GM10266 (cell line): ENCODE results near the gene ARPC1B.
A peak's percentile ranks its signal among the peaks of the same experiment; 100 is the strongest.
"Not testable (repeated sequence)": the region's sequence is repeated elsewhere in the genome, so short reads cannot be mapped to it uniquely, and the experiment has no call there.

ENCODE experiments used
- DNase-seq: peaks from one replicate; pipeline ENCODE4 v3.0.0; 2012; ENCODE audit errors: extremely low spot score
- TF ChIP-seq, protein P1 (sequence below): IDR thresholded peaks from 2 replicates; pipeline ENCODE4 v1.5.1; 2012; ENCODE audit warnings: mild to moderate bottlenecking, low read depth; ENCODE audit not compliant: control insufficient read depth, insufficient read depth; ENCODE audit errors: missing control alignments

ARPC1B gene

DNA sequence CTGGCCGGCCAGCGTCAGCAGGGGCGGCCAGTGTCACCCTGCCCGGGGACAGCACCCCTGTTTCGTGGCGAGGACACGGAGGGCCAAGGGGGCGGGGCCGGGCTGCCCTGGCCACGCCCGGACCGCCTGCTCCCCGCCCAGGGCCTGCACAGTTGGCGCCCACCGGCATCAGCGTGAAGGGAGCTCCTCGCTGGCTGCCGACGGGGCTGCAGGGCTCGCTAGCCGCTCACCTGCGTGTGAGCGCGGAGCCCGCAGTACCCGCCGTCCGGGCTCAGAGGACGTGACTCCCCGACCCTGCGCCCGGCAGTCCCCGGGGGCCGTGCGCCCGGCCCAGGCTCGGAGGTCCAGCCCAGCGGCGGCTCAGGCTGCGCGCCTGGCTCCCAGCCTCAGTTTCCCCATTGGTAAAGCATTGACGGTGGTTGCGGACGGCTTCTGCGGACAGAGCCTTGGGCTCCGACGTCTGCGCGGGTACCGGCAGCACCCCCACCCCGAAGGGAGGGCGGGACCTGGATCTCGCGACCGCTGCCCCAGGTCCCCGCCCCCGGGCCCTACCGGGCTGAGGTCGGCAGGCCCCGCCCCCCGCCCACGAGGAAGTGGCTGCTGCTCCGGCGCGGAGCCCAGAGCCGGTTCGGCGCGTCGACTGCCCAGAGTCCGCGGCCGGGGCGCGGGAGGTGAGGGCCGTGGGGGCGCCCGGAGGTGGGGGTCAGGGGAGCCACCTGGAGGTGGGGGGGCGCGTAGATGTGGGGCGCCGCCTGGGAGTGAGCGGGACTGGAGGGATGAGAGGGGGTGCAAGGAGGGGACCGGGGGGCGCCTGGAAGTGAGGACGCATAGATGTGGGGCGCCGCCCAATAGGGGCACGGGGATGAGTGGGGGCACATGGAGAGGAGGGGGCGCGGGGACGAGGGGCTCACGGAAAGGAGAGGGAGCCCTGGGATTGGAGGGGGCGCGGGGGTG is at the start of gene ARPC1B:
ARPC1B (plus strand) TSS at position 620 of the 954 bp plus-strand sequence. CDS start 10,985 bp downstream, outside the sequence.
- DNase-seq: peak; percentile 98
- TF ChIP-seq, protein P1, sequence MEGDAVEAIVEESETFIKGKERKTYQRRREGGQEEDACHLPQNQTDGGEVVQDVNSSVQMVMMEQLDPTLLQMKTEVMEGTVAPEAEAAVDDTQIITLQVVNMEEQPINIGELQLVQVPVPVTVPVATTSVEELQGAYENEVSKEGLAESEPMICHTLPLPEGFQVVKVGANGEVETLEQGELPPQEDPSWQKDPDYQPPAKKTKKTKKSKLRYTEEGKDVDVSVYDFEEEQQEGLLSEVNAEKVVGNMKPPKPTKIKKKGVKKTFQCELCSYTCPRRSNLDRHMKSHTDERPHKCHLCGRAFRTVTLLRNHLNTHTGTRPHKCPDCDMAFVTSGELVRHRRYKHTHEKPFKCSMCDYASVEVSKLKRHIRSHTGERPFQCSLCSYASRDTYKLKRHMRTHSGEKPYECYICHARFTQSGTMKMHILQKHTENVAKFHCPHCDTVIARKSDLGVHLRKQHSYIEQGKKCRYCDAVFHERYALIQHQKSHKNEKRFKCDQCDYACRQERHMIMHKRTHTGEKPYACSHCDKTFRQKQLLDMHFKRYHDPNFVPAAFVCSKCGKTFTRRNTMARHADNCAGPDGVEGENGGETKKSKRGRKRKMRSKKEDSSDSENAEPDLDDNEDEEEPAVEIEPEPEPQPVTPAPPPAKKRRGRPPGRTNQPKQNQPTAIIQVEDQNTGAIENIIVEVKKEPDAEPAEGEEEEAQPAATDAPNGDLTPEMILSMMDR: no peak

DNA sequence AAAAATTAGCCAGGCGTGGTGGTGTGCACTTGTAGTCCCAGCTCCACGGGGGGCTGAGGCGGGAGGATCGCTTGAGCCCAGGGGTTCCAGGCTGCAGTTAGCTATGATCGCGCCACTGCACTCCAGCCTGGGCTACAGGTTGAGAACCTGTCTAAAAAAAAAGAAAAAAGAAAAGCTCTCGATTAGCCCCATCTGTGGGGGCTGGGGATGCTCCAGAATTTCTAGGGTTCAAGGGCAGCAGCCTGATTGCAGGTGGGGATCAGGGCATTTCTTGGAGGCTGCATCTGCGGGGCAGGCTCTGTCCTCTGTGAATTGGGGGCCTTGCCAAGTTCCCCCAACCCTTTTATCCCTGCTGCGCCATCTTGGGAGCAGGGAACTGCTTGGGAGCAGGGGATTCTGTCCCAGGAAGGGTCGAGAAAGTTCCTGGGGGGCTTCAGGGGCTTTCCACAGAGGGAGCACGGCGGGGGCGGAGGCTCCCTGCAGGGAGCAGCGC is 49.5 kb upstream of the ARPC1B start:
- TF ChIP-seq, protein P1: no peak
- DNase-seq: no peak

DNA sequence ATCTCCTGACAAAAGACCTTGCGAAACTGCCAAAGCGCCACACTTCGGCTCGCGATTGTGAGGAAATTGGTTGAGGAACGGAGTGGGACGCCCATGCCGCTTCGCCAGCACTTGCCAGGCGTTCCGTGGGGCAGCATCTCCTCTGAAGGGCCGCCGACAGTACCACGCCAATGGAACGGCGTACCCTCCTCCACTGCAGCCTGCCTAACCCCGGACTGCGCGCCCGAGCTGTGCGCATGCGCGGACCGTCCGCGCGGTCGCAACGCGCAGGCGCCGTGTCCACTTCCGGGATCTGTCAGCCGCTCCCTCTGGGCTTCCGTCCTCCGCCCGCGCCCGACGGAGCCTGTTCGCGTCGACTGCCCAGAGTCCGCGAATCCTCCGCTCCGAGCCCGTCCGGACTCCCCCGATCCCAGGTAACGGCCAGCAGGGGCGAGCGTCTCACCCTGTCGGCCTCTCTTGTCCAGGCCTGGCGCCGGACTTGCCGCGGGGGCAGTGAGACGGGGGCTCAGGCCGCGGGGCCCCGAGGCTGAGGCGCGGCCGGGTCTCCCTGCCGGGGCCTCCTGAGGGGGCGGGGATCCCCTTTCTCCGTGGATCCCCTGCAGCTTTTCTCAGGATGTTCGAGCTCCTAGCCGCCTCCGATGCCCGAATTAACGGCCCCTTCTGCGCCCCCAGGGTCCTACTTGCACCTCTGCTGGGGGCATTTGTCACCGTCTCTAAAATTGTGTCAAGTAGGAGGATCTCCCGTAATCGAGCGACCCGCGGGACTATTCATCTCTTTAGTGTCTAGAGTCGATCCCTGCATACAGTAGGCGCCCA is 48.7 kb upstream of the ARPC1B start, which contains the start of gene ARPC1A:
ARPC1A (plus strand) TSS at position 307 of the 816 bp plus-strand sequence. CDS start 7,456 bp downstream, outside the sequence.
- DNase-seq: peak; percentile 97
- TF ChIP-seq, protein P1: no peak

DNA sequence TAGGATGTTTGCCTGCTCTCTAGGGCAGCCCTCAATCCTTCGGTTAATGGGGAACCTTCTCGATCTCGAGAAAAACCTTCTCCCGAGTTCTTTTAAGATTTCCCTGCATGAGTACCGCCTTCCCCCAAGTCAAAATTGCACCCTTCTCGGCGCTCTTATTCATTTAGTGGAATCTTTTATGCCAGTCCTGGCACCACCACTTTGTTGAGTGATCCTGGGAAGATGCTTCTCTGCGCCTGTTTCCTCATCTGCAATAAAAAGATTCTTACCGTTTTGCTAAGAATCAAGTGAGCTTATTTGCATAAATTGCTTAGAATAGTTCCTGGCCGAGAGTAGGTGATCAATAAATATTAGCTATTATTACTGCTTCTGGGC is 48.1 kb upstream of the ARPC1B start:
- TF ChIP-seq, protein P1: no peak
- no peak for DNase-seq

DNA sequence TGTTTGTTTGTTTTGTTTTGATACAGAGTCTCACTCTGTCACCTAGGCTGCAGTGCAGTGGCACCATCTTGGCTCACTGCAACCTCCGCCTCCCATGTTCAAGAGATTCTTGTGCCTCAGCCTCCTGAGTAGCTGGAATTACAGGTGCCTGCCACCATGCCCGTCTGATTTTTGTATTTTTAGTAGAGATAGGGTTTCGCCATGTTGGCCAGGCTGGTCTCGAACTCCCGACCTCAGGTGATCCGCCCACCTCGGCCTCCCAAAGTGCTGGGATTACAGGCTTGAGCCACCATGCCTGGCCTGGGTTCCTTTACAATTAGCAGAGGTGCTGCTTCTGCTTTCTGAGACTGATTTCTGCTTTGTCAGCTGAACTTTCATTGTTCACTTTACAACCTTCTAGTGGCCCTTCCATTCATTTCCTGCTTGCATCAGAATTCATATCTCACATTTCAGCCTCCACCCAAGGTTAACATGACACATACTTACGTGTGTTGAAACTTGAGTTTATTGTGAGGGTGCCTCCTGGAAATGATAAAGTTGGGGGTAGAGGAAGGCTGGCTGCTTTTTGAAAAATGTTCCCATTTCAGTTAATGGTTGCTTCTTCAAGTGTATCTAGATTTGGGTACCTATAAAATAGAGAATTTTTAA is 44.1 kb upstream of the ARPC1B start:
- DNase-seq: not testable (repeated sequence)

DNA sequence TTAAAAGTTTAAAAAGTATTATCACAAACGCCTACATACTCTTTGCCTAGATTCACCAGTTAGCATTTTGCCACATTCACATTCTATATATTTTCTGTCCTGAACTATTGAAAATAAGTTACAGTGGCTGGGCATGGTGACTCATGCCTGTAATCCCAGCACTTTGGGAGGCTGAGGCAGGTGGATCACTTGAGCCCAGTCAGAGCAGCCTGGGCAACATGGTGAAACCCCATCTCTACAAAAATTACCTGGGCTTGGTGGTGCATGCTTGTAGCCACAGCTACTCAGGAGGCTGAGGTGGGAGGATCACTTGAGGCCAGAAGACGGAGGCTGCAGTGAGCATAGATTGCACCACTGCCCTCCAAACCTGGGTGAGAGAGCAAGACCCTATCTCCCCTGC is 43.5 kb upstream of the ARPC1B start:
- no peak for DNase-seq
- TF ChIP-seq, protein P1: no peak

DNA sequence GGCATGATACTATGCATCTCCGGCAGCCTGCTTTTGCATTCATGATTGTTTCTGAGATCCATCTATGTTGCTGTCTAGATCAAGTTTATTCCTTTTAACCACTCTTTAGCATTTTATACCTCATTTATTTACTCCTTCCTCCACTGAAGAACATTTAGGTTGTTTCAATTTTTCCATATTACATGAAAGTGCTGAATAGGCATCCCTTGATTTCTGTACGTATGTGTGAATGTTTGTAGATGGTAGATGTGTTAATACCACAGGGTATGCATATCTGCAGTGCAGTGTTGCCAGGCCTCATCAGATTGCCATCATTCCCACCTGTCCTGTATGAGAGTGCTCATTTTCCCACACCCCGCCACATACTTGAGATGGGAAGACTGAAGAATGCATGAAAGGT is 34.9 kb upstream of the ARPC1B start:
- DNase-seq: no peak
- TF ChIP-seq, protein P1: no peak
